Colonic mucosa (tissue), 4 donors: Measurements from ENCODE around the gene IGLL5. TPM values are rescaled to one million over a fixed set of nuclear protein-coding genes. Genes with fewer than 3 reads are reported as not detected.

Experiments used
- DNase-seq: peaks from one replicate; pipeline ENCODE4 v3.0.0-alpha.2; 2020
- H3K27ac ChIP-seq: fragments of 200-600 bp; one replicate; pipeline ENCODE4 v1.8.0; 2021
- H3K27me3 ChIP-seq: fragments of 200-600 bp; one replicate; pipeline ENCODE4 v1.8.0; 2021
- H3K36me3 ChIP-seq: fragments of 200-600 bp; one replicate; pipeline ENCODE4 v1.8.0; 2021
- H3K4me1 ChIP-seq: fragments of 200-600 bp; one replicate; pipeline ENCODE4 v1.8.0; 2021; ENCODE audit warnings: mild to moderate bottlenecking
- H3K4me3 ChIP-seq: fragments of 200-600 bp; one replicate; pipeline ENCODE4 v1.8.0; 2021
- H3K9ac ChIP-seq, 2 donors: one replicate each; pipeline ENCODE4 v1.7.0; 2013; ENCODE audit warnings: control low read depth in 2 of 2, low read depth in 2 of 2, low read length in 2 of 2
- H3K9me3 ChIP-seq: fragments of 200-600 bp; one replicate; pipeline ENCODE4 v1.8.0; 2021
- CTCF ChIP-seq: fragments of 200-600 bp; IDR thresholded peaks from one replicate; pipeline ENCODE4 v1.8.0; 2022; ENCODE audit warnings: antibody characterized with exemption, mild to moderate bottlenecking
- intact Hi-C: fragments of 100-400 bp; cut with DNase I; formaldehyde crosslinking; loops from one replicate; pipeline ENCODE4 v1.14.1; 2022
- total RNA-seq, 2 donors: library from RNA; stranded (reverse); fragmentation: NEBNext Ultra II Directional in 1 of 2; extraction: Animal tissue kit (Norgen Biotek cat#: 25700) in 1 of 2; gene quantifications; one replicate each; pipeline ENCODE4 v1.2.1, GENCODE V29; 2021
- donor health status: healthy.
- donor health status: DM: no; HTN: no; CAD: no.
- donor health status: DM: no; HTN: no; CAD: no.

Gene IGLL5
- total RNA-seq, 2 donors from 2014 or later = 18.8 to 29.2 TPM

GRCh38 chr22:22910272-22911240, 22.9 kb downstream of the IGLL5 start:
- Histone ChIP-seq H3K4me3 (no peak overlapping the region), H3K27me3 (no peaks in the 10 kb centered on the region), H3K4me1 (no peaks in the 10 kb centered on the region), H3K9me3 (no peaks in the 10 kb centered on the region), H3K27ac (no peak overlapping the region), H3K36me3 (no peaks in the 10 kb centered on the region), H3K9ac (no peak overlapping the region)
- no peak for DNase-seq
- intact Hi-C loops = no loop called here
- TF ChIP-seq CTCF = no peak

- no peak for TF ChIP-seq CTCF
- H3K4me3 ChIP-seq = no peak overlapping the region
- no peak overlapping the region for H3K27ac ChIP-seq
- H3K36me3 ChIP-seq = no peaks in the 10 kb centered on the region
- DNase-seq = no peak
- no peak overlapping the region for H3K9ac ChIP-seq
- H3K27me3 ChIP-seq = no peaks in the 10 kb centered on the region
- no peaks in the 10 kb centered on the region for H3K9me3 ChIP-seq
- H3K4me1 ChIP-seq = no peaks in the 10 kb centered on the region
- intact Hi-C loops = no loop called here
These were observed 23.9 kb downstream of the IGLL5 start for GRCh38 chr22:22911327-22912134.

- Histone ChIP-seq H3K27ac (no peak overlapping the region), H3K9ac (no peak overlapping the region), H3K4me1 (no peaks in the 10 kb centered on the region), H3K27me3 (no peaks in the 10 kb centered on the region), H3K9me3 (no peaks in the 10 kb centered on the region), H3K36me3 (no peaks in the 10 kb centered on the region), H3K4me3 (no peak overlapping the region)
- intact Hi-C loops = no loop called here
- no peak for DNase-seq
- TF ChIP-seq CTCF = no peak
These were observed 24.7 kb downstream of the IGLL5 start for GRCh38 chr22:22912135-22912987.

GRCh38 chr22:22912988-22913253, 25.3 kb downstream of the IGLL5 start:
- DNase-seq = no peak
- no peak overlapping the region for H3K9ac ChIP-seq
- no peaks in the 10 kb centered on the region for H3K27me3 ChIP-seq
- intact Hi-C loops = no loop called here
- H3K4me3 ChIP-seq = no peak overlapping the region
- H3K9me3 ChIP-seq = no peaks in the 10 kb centered on the region
- H3K36me3 ChIP-seq = no peaks in the 10 kb centered on the region
- no peak overlapping the region for H3K27ac ChIP-seq
- H3K4me1 ChIP-seq = no peaks in the 10 kb centered on the region
- TF ChIP-seq CTCF = no peak

- no peaks in the 10 kb centered on the region for H3K4me1 ChIP-seq
- H3K27me3 ChIP-seq = no peaks in the 10 kb centered on the region
- TF ChIP-seq CTCF = no peak
- H3K4me3 ChIP-seq = no peak overlapping the region
- no peaks in the 10 kb centered on the region for H3K9me3 ChIP-seq
- no peak overlapping the region for H3K27ac ChIP-seq
- no peaks in the 10 kb centered on the region for H3K36me3 ChIP-seq
- intact Hi-C loops = no loop called here
- H3K9ac ChIP-seq = no peak overlapping the region
- no peak for DNase-seq
These were observed 26.4 kb downstream of the IGLL5 start for GRCh38 chr22:22913989-22914388.
